ENCODE data around the gene ATP6V0A1.

- TF ChIP-seq MYC (IDR thresholded peaks at IDR 0.05; ENCODE audit: low read depth, low read length) (no peak), POLR2A (IDR thresholded peaks at IDR 0.05; ENCODE audit: extremely low read depth, insufficient read length) (no peak)
- TF ChIP-seq, protein P1, sequence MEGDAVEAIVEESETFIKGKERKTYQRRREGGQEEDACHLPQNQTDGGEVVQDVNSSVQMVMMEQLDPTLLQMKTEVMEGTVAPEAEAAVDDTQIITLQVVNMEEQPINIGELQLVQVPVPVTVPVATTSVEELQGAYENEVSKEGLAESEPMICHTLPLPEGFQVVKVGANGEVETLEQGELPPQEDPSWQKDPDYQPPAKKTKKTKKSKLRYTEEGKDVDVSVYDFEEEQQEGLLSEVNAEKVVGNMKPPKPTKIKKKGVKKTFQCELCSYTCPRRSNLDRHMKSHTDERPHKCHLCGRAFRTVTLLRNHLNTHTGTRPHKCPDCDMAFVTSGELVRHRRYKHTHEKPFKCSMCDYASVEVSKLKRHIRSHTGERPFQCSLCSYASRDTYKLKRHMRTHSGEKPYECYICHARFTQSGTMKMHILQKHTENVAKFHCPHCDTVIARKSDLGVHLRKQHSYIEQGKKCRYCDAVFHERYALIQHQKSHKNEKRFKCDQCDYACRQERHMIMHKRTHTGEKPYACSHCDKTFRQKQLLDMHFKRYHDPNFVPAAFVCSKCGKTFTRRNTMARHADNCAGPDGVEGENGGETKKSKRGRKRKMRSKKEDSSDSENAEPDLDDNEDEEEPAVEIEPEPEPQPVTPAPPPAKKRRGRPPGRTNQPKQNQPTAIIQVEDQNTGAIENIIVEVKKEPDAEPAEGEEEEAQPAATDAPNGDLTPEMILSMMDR (IDR thresholded peaks at IDR 0.05; ENCODE audit: low read depth, low read length): no peak
- TF ChIP-seq, protein P2, sequence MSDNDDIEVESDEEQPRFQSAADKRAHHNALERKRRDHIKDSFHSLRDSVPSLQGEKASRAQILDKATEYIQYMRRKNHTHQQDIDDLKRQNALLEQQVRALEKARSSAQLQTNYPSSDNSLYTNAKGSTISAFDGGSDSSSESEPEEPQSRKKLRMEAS (IDR thresholded peaks at IDR 0.05; ENCODE audit: low read depth, low read length): no peak
Observed at GRCh38 chr17:42514279-42514678, 55.6 kb downstream of the ATP6V0A1 start.

All from NB4 (cell line).